Endothelial cell of umbilical vein (primary cell): ENCODE results near the gene EML6. TPM values are rescaled to one million over a fixed set of nuclear protein-coding genes. Genes with fewer than 3 reads are reported as not detected.

Experiments used
- BruUV-seq: library from RNA; stranded (reverse); fragments of 400-500 nt; replicated peaks from 2 replicates; lab custom pipeline; 2021; lab: Mats Ljungman, UMichigan
- CTCF ChIA-PET: fragments of 300-600, 350-600 bp; sonication (Branson Sonifier 250); formaldehyde crosslinking; loops from one replicate; lab custom pipeline; 2021; ENCODE audit warnings: antibody characterized with exemption, inconsistent platforms; lab: Charles Lee
- POLR2A ChIA-PET: fragments of 300-600, 350-600 bp; sonication (Branson Sonifier 250); formaldehyde crosslinking; loops from one replicate; lab custom pipeline; 2021; ENCODE audit warnings: antibody characterized with exemption, inconsistent platforms; lab: Charles Lee
- DNase-seq: peaks from one replicate; pipeline ENCODE4 v3.0.0-alpha.2; 2011; ENCODE audit warnings: low read depth, low spot score
- FAIRE-seq: peaks from 2 replicates; lab custom pipeline; 2011; peaks lifted over from hg19 to GRCh38; lab: Jason Lieb, UNC
- H2AFZ ChIP-seq: 2 replicates; pipeline ENCODE4 v1.6.0; 2012; ENCODE audit warnings: low read depth, low read length, control low read depth, inconsistent platforms
- H3K27ac ChIP-seq: 2 replicates; pipeline ENCODE4 v1.5.1; 2011; ENCODE audit warnings: low read depth, mild to moderate bottlenecking, control low read depth, low read length, moderate library complexity; ENCODE audit not compliant: insufficient read depth
- H3K27me3 ChIP-seq, 2 experiments: 2 replicates each; pipeline versions ENCODE4 v1.6.0 to v1.6.1; 2011; ENCODE audit warnings: low read length in 2 of 2, mixed read lengths in 1 of 2; ENCODE audit not compliant: control insufficient read depth in 2 of 2, insufficient read depth in 2 of 2
- H3K36me3 ChIP-seq, 2 experiments: 2 replicates in 1 of 2; 3 replicates in 1 of 2; pipeline ENCODE4 v1.5.1; 2011; ENCODE audit warnings: low read length in 2 of 2, mild to moderate bottlenecking in 1 of 2, moderate library complexity in 1 of 2; ENCODE audit not compliant: control insufficient read depth in 2 of 2, insufficient read depth in 2 of 2; ENCODE audit errors: extremely low read depth in 1 of 2
- H3K4me1 ChIP-seq: 3 replicates; pipeline ENCODE4 v1.5.1; 2011; ENCODE audit warnings: mild to moderate bottlenecking, low read length; ENCODE audit not compliant: control insufficient read depth, insufficient read depth; ENCODE audit errors: extremely low read depth
- H3K4me2 ChIP-seq: 2 replicates; pipeline ENCODE4 v1.6.1; 2011; ENCODE audit warnings: low read length, control low read depth, mixed read lengths; ENCODE audit not compliant: insufficient read depth
- H3K4me3 ChIP-seq, 3 experiments: fragments of 200-600 bp in 1 of 3; sonication (generic), shearing (Covaris generic) in 1 of 3; replicated peaks in 1 of 3; 2 replicates each; pipeline ENCODE4 v1.5.1; 2011 to 2016; ENCODE audit warnings: control low read depth in 3 of 3, low read length in 3 of 3, mild to moderate bottlenecking in 2 of 3, inconsistent platforms in 1 of 3, low read depth in 1 of 3, moderate library complexity in 1 of 3; ENCODE audit not compliant: insufficient read depth in 1 of 3
- H3K79me2 ChIP-seq: 2 replicates; pipeline ENCODE4 v1.6.0; 2012; ENCODE audit warnings: low read length, inconsistent platforms; ENCODE audit not compliant: control insufficient read depth, insufficient read depth
- H3K9ac ChIP-seq: replicated peaks from 2 replicates; pipeline ENCODE3; 2011; ENCODE audit warnings: low read length, control low read depth; ENCODE audit not compliant: insufficient read depth; ENCODE audit errors: extremely low read depth
- H3K9me1 ChIP-seq: replicated peaks from 3 replicates; pipeline ENCODE4 v1.6.0; 2011; ENCODE audit warnings: mild to moderate bottlenecking, low read length; ENCODE audit not compliant: control insufficient read depth, insufficient read depth; ENCODE audit errors: extremely low read depth
- H3K9me3 ChIP-seq: replicated peaks from 2 replicates; pipeline ENCODE4 v1.5.1; 2012; ENCODE audit warnings: low read length, inconsistent platforms; ENCODE audit not compliant: control insufficient read depth, insufficient read depth
- H4K20me1 ChIP-seq: replicated peaks from 2 replicates; pipeline ENCODE3; 2011; ENCODE audit warnings: mild to moderate bottlenecking, low read length; ENCODE audit not compliant: control insufficient read depth, insufficient read depth; ENCODE audit errors: extremely low read depth
- EZH2 ChIP-seq: IDR thresholded peaks from 2 replicates; pipeline ENCODE4 v1.6.1; 2012; ENCODE audit warnings: borderline replicate concordance, low read depth, mild to moderate bottlenecking, moderate library complexity, low read length, inconsistent platforms; ENCODE audit not compliant: severe bottlenecking
- FOS ChIP-seq: IDR thresholded peaks from 2 replicates; pipeline ENCODE4 v1.6.1; 2011; ENCODE audit warnings: mild to moderate bottlenecking, low read length, moderate library complexity, borderline replicate concordance; ENCODE audit not compliant: insufficient read depth
- GATA2 ChIP-seq: IDR thresholded peaks from 2 replicates; pipeline ENCODE4 v1.7.0; 2011; ENCODE audit warnings: low read depth, mild to moderate bottlenecking, moderate library complexity, mixed read lengths, low read length; ENCODE audit not compliant: insufficient read length, insufficient read depth
- JUN ChIP-seq: IDR thresholded peaks from 2 replicates; pipeline ENCODE4 v1.6.1; 2011; ENCODE audit warnings: borderline replicate concordance, low read depth; ENCODE audit not compliant: insufficient read length, insufficient read depth
- MAX ChIP-seq: IDR thresholded peaks from 2 replicates; pipeline ENCODE4 v1.6.1; 2011; ENCODE audit not compliant: insufficient read depth, insufficient read length
- MYC ChIP-seq: IDR thresholded peaks from one replicate; pipeline ENCODE4 v1.6.1; 2011; ENCODE audit warnings: mild to moderate bottlenecking, low read depth, low read length
- POLR2A ChIP-seq: IDR thresholded peaks from 2 replicates; pipeline ENCODE4 v1.6.1; 2012; ENCODE audit warnings: low read depth, mild to moderate bottlenecking, control low read depth, low read length
- POLR2AphosphoS5 ChIP-seq: IDR thresholded peaks from 2 replicates; pipeline ENCODE4 v1.6.1; 2012; ENCODE audit warnings: low read depth, mild to moderate bottlenecking, control low read depth, low read length, moderate library complexity; ENCODE audit not compliant: insufficient read depth
- dilution Hi-C: fragments of 300-500 bp; cut with MboI; formaldehyde crosslinking; loops from one replicate; pipeline ENCODE4 v1.15.0; 2019; ENCODE audit warnings: low sequenced_read_pairs; ENCODE audit not compliant: extremely low pct_ligation_motif_present
- intact Hi-C: fragments of 100-400 bp; cut with micrococcal nuclease; formaldehyde crosslinking; loops from one replicate; pipeline ENCODE4 v1.10.0; 2022
- polyA plus RNA-seq, 4 experiments: library from polyadenylated mRNA; depleted of rRNA in 3 of 4; stranded (reverse) in 3 of 4; unstranded in 1 of 4; fragments of >200 nt; gene quantifications; 2 replicates each; pipeline versions ENCODE4 v1.2.1 to v1.2.3, GENCODE V29; 2011 to 2012; ENCODE audit warnings: missing spikeins in 1 of 4
- total RNA-seq: library from RNA; stranded (reverse); gene quantifications from 2 replicates; pipeline ENCODE4 v1.2.3, GENCODE V29; 2021
- TF ChIP-seq, protein P1 (sequence below), 2 donors: IDR thresholded peaks; 1 replicate in 1 of 2; 2 replicates in 1 of 2; pipeline ENCODE4 v1.5.1; 2011; ENCODE audit warnings: low read length in 2 of 2, mild to moderate bottlenecking in 2 of 2, moderate library complexity in 2 of 2, control low read depth in 1 of 2, inconsistent platforms in 1 of 2, low read depth in 1 of 2; ENCODE audit not compliant: insufficient read depth in 1 of 2; ENCODE audit errors: extremely low read depth in 1 of 2

The EML6 gene
- total and polyA plus RNA-seq, 2 donors (not counting 3 experiments of a cell fraction or from before 2014, with no cell fraction given), result 0.79 to 2.1 TPM

DNA sequence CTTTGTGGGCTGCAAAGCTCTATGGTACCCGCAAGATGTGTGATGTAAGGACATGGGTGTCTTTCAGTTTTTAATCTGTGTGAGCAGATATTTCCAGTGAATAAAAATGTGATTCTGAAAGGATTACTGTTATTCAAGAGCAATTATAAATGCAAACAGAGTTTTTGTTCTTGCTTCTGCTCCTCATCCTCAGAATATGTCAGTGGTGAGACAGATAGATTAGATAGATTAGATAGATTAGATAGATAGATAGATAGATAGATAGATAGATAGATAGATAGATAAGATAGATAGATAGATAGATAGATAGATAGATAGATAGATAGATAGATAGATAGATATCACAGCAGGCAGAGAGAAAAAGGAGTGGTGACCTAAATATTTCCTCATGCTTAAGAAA, 184.2 kb downstream of the EML6 start:
- Histone ChIP-seq H3K36me3 (no peaks in the 10 kb centered on the region), H3K79me2 (no peaks in the 10 kb centered on the region), H3K4me3 (no peak overlapping the region), H3K4me1 (peaks cover 10% of the 10 kb centered on the region), H3K9me1 (no peaks in the 10 kb centered on the region), H3K27ac (no peak overlapping the region), H3K4me2 (no peak overlapping the region), H3K27me3 (peaks cover 0 to 4% of the 10 kb centered on the region in 2 experiments), H3K9me3 (no peaks in the 10 kb centered on the region), H2AFZ (no peak overlapping the region), H4K20me1 (no peaks in the 10 kb centered on the region), H3K9ac (no peak overlapping the region)
- CTCF ChIA-PET, result interaction anchor here (0.9 to 1.9 kb wide), 4 partner anchors 8 to 24 kb away, joined by 3 to 9 read pairs (median 3); no protein-coding TSS in a partner anchor
- dilution Hi-C loops (no loop called here), intact Hi-C loops (no loop called here)
- no TSS peak for BruUV-seq
- DNase-seq (no peak), FAIRE-seq (no peak)
- POLR2A ChIA-PET, result no interaction called here
- TF ChIP-seq POLR2A (no peak), POLR2AphosphoS5 (no peak), MAX (no peak), MYC (no peak), EZH2 (no peak), GATA2 (no peak), JUN (no peak), FOS (no peak)
- TF ChIP-seq, protein P1, sequence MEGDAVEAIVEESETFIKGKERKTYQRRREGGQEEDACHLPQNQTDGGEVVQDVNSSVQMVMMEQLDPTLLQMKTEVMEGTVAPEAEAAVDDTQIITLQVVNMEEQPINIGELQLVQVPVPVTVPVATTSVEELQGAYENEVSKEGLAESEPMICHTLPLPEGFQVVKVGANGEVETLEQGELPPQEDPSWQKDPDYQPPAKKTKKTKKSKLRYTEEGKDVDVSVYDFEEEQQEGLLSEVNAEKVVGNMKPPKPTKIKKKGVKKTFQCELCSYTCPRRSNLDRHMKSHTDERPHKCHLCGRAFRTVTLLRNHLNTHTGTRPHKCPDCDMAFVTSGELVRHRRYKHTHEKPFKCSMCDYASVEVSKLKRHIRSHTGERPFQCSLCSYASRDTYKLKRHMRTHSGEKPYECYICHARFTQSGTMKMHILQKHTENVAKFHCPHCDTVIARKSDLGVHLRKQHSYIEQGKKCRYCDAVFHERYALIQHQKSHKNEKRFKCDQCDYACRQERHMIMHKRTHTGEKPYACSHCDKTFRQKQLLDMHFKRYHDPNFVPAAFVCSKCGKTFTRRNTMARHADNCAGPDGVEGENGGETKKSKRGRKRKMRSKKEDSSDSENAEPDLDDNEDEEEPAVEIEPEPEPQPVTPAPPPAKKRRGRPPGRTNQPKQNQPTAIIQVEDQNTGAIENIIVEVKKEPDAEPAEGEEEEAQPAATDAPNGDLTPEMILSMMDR (IDR thresholded peaks at IDR 0.05; ENCODE audit: extremely low read depth in 1 of 2, insufficient read depth in 1 of 2, low read depth in 1 of 2, low read length in 2 of 2), result no peak
